Mesothelial cell of epicardium (in vitro differentiated cells): ENCODE results near the gene ARL3. TPM values are rescaled to one million over a fixed set of nuclear protein-coding genes. Genes with fewer than 3 reads are reported as not detected.

Experiments
- DNase-seq, 2 experiments: peaks; one replicate each; pipeline ENCODE4 v3.0.0; 2021; ENCODE audit warnings: low spot score in 2 of 2; ENCODE audit not compliant: unreplicated experiment in 2 of 2
- H3K27ac Mint-ChIP-seq: 2 replicates; pipeline ENCODE4 v1.8.0; 2021; ENCODE audit warnings: mixed read lengths
- H3K27me3 Mint-ChIP-seq: 2 replicates; pipeline ENCODE4 v1.8.0; 2021; ENCODE audit warnings: low read depth, mixed read lengths
- H3K36me3 Mint-ChIP-seq: 2 replicates; pipeline ENCODE4 v1.8.0; 2021; ENCODE audit warnings: mixed read lengths
- H3K4me1 Mint-ChIP-seq: 2 replicates; pipeline ENCODE4 v1.8.0; 2021; ENCODE audit warnings: mixed read lengths
- H3K4me3 Mint-ChIP-seq: 2 replicates; pipeline ENCODE4 v1.8.0; 2021; ENCODE audit warnings: mild to moderate bottlenecking, moderate library complexity, mixed read lengths
- H3K9me3 Mint-ChIP-seq: 2 replicates; pipeline ENCODE4 v1.8.0; 2021; ENCODE audit warnings: mixed read lengths
- total RNA-seq: library from RNA; stranded (reverse); gene quantifications from 3 replicates; pipeline ENCODE4 v1.2.1, GENCODE V29; 2021
- TF ChIP-seq, protein P1 (sequence below): fragments of 200-600 bp; sonication (generic); IDR thresholded peaks from one replicate; pipeline ENCODE4 v1.5.0; 2021; ENCODE audit warnings: antibody characterized with exemption; ENCODE audit not compliant: unreplicated experiment

ARL3 gene
- total RNA-seq, 1 donor from 2014 or later, result 13.9 TPM

DNA sequence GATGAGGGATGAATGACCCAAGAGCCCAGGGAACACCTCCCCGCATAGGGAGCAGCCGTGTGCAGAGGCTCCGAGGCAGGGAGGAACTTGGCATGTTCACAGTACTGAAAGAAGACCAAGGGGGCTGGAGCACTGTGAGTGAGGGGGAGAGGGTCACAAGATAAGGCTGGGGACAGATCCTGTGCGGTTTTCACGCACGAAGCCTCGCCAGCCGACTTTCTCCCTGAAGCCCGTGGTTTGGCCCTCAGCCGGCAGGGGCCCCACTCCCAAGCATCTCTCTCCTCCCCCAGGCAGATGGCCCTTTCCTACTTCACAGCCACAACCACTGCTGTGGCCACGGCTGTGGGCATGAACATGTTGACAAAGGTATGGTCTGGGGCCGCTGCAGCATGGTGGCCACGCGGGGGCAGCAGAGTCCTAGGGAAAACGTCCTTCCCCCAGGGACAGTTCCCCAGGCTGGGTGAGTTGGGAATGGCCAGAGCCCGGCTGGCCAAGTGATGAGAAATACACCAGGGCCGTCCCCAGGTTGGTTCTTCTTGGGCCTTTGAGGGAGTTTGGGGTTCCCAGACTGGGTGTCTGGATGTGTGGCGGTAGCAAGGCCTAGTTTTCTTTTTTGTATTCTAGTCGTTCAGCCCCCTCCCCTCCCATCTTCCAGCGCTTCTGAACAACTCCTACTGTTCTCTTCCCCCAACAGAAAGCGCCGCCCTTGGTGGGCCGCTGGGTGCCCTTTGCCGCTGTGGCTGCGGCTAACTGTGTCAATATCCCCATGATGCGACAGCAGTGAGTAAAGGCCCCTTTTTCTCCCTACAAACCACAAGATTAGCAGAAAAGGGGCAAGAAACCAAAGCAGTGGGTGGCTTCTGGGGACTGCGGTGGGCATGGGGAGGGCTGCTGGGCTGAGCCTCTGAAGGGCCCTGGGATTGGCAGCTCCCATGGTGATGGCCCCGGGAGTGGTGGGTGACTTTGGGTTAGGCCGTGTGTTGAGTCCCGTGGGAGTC lies 15.1 kb upstream of the ARL3 start:
- TF ChIP-seq, protein P1, sequence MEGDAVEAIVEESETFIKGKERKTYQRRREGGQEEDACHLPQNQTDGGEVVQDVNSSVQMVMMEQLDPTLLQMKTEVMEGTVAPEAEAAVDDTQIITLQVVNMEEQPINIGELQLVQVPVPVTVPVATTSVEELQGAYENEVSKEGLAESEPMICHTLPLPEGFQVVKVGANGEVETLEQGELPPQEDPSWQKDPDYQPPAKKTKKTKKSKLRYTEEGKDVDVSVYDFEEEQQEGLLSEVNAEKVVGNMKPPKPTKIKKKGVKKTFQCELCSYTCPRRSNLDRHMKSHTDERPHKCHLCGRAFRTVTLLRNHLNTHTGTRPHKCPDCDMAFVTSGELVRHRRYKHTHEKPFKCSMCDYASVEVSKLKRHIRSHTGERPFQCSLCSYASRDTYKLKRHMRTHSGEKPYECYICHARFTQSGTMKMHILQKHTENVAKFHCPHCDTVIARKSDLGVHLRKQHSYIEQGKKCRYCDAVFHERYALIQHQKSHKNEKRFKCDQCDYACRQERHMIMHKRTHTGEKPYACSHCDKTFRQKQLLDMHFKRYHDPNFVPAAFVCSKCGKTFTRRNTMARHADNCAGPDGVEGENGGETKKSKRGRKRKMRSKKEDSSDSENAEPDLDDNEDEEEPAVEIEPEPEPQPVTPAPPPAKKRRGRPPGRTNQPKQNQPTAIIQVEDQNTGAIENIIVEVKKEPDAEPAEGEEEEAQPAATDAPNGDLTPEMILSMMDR, result peak; percentile 83
- Mint-ChIP-seq H3K36me3 (peaks cover 21% of the 10 kb centered on the region), H3K9me3 (peaks cover under 1% of the 10 kb centered on the region), H3K4me1 (peaks cover 3% of the 10 kb centered on the region), H3K27me3 (no peaks in the 10 kb centered on the region), H3K27ac (peak overlapping the region; percentile 47), H3K4me3 (no peak overlapping the region)
- peak; percentile 74 to 92 for DNase-seq

DNA sequence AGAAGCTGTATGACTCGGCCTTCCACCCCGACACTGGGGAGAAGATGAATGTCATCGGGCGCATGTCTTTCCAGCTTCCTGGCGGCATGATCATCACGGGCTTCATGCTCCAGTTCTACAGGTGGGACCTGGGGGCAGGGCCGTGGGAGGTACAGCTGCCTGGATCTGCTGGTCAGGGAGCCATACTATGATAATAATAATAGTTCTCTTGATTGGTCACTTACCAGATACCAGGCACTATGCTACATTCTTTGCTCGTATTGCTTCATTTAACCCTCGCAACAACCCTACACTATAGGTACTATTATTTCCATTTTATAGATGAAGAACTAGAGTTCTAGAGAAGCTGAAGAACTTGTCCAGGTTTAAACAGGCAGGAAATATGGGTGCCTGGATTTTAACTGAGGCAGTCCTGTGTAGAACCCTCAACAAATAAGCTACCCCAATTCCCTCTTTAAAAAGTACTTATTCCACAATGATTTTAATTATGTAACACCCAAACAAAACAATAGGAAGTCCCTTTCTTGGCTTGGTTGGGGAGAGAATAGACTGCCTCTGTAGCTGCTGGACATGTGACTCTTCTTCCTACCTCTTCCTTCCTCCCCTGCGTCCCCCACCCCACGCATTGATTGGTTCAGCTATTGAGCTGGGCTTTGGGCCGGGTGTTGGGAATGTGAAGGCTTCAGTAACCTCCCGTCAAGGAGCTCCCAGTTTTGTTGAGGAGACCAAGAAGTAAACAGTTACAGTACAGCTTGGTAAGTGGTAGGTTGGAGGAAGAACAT lies 13.0 kb upstream of the ARL3 start:
- H3K4me3 Mint-ChIP-seq, result no peak overlapping the region
- DNase-seq, result no peak
- TF ChIP-seq, protein P1, result no peak
- H3K4me1 Mint-ChIP-seq, result peaks cover 3% of the 10 kb centered on the region
- H3K27me3 Mint-ChIP-seq, result no peaks in the 10 kb centered on the region
- H3K27ac Mint-ChIP-seq, result no peak overlapping the region
- H3K9me3 Mint-ChIP-seq, result peaks cover 5% of the 10 kb centered on the region
- peaks cover 18% of the 10 kb centered on the region for H3K36me3 Mint-ChIP-seq

DNA sequence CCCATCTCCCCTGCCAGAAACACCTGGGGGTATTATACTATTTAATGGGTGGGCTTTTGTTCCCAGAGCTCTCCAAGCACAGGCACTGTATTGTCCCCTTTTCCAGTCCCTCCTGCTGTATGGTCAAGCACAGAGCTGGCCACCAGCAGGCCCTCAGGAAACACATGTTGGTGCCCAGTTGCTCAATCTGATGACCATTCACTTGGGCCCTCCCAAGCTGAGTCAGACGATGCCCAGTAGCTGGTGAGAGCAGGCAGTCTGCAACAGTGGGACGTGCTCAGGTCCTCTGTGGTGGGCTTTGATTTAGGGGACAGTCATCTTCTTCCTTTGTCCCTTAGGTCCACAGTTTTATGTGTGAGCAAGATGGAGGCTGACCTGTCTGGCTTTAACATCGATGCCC lies 12.1 kb upstream of the ARL3 start:
- TF ChIP-seq, protein P1, result no peak
- H3K27me3 Mint-ChIP-seq, result no peaks in the 10 kb centered on the region
- peaks cover 5% of the 10 kb centered on the region for H3K9me3 Mint-ChIP-seq
- no peak overlapping the region for H3K27ac Mint-ChIP-seq
- H3K36me3 Mint-ChIP-seq, result peaks cover 16% of the 10 kb centered on the region
- H3K4me1 Mint-ChIP-seq, result peaks cover 3% of the 10 kb centered on the region
- DNase-seq, result no peak
- no peak overlapping the region for H3K4me3 Mint-ChIP-seq

DNA sequence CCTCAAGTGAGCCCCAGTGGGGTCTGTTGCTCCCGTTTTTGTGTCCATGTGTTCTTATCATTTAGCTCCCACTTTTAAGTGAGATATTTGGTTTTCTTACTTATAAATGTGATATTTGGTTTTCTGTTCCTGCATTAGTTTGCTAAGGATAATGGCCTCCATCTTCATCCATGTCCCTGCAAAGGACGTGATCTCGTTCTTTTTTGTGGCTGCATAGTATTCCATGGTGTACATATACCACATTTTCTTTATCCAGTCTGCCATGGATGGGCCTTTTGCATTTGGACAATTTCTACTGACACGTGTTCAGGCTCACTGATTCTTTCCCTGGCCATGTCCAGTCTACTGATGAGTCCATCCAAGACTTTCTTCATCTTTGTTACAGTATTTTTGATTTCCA lies 9.8 kb upstream of the ARL3 start:
- peaks cover 5% of the 10 kb centered on the region for H3K9me3 Mint-ChIP-seq
- no peak for DNase-seq
- H3K4me3 Mint-ChIP-seq, result no peak overlapping the region
- H3K36me3 Mint-ChIP-seq, result peaks cover 18% of the 10 kb centered on the region
- TF ChIP-seq, protein P1, result no peak
- no peaks in the 10 kb centered on the region for H3K27me3 Mint-ChIP-seq
- peaks cover 9% of the 10 kb centered on the region for H3K4me1 Mint-ChIP-seq
- no peak overlapping the region for H3K27ac Mint-ChIP-seq

DNA sequence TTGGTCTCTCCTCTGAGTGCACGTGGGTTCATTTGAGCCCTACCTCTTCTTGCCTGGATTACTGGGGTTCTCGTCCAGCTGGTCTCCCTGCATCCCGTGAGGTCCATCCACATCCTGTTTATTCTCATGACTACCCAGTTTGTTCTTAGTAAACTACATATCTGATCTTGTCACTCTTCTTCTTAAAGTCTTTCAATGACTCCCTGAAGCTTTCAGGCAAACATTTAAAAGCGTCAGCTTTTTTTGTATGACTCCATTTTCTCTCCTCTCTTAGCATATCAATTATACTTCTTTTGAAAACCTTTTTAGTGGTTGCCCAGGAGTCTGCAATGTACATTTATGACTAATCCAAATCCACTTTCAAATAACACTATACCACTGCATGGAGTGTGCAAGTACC lies 7.8 kb upstream of the ARL3 start:
- Mint-ChIP-seq H3K27ac (peak overlapping the region; percentile 1), H3K9me3 (peaks cover 5% of the 10 kb centered on the region), H3K36me3 (peaks cover 15% of the 10 kb centered on the region), H3K4me1 (peaks cover 27% of the 10 kb centered on the region), H3K27me3 (no peaks in the 10 kb centered on the region), H3K4me3 (no peak overlapping the region)
- TF ChIP-seq, protein P1, result no peak
- DNase-seq, result no peak
